GM21619 (cell line): ENCODE measurements around the gene S100A2.
"Not testable (repeated sequence)": the region's sequence is repeated elsewhere in the genome, so short reads cannot be mapped to it uniquely, and the experiment has no call there.

Source experiments
- ATAC-seq: cut with Tn5 transposase; IDR thresholded peaks from one replicate; pipeline ENCODE4 v1.9.1; 2021; ENCODE audit not compliant: unreplicated experiment

S100A2 gene

DNA sequence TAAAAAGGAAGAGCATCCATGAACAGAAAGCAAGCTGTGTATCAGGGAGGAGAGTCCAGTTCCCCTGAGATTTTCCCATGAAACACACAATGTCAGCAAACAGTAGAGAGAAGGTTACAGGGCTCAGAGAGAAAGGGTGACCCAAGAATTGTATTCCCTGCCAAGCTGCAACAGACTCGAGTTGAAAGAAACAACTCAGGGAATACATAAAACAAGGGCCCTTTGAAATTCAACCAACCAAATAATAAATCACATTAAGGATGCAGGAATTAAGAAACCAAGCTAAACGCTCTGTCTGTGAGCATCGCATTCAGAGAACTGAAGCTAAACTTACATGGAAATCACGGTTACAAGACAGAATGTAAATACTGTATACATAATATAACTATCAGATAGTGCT lies 27.1 kb upstream of the S100A2 start:
- ATAC-seq, result no peak

DNA sequence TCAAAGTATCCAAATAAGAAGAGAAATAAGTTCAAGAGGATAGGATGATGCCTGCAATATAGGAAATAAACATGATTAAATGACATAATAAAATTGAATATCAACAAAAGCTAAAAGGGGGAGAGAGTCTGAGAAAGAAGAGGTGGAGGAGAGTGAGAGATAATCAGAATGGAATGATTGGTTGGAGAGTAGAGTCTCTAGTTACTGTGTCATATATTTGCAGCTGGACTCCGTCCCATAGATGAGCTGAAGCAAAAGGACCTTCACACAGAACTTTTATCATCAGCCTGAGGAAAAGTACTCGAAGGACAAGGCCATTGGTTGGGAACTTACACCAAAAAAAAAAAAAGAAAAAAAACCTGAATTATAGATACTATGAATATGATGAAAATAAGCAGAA lies 22.8 kb upstream of the S100A2 start:
- ATAC-seq, result no peak

DNA sequence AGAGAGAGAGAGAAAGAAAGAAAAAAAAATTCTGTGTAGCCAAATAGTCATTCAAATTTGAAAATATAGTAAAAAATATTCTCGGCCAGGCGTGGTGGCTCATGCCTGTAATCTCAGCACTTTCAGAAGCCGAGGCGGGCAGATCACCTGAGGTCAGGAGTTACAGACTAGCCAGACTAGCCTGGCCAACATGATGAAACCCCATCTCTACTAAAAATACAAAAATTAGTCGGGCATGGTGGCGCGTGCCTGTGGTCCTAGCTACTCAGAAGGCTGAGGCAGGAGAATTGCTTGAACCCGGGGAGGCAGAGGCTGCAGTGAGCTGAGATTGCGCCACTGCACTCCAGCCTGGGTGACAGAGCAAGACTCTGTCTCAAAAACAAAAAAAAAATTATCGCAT lies 22.4 kb upstream of the S100A2 start:
- not testable (repeated sequence) for ATAC-seq

DNA sequence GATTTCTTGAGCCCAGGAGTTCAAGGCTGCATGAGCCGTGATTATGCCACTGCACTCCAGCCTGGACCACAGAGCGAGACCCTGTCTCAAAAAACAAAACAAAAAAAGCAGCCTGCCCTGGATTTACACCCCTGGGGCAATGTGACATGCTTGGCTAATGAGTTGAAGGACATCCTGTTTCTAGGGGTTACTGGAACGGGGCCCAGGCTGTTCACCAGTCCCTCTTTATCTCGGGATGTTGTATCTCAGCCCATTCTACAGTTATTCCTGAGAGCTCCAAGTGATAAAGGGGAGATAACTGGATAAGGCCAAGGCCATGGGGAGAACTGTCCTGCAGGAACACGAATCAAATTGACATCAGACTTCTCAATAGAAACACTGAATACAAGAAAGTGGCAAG lies 21.7 kb upstream of the S100A2 start:
- no peak for ATAC-seq

DNA sequence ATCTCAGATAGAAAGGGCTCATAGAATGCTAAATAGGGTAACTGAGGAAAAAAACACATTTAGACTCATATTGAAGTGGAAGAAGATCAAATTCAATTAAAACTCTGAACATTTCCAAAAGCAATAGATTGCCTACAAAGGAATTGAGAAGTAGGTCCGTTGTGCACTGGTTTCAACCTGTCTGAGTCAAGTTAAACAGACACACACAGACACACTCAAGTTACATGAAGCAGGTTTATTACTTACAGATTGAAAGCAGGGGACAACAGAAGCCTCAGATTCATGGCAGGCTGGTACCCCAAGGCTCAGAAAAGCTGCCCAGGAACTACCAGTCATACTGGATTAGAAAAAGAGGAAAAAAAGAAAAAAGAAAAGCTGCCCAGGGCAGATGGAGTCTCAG lies 20.7 kb upstream of the S100A2 start:
- ATAC-seq, result no peak

DNA sequence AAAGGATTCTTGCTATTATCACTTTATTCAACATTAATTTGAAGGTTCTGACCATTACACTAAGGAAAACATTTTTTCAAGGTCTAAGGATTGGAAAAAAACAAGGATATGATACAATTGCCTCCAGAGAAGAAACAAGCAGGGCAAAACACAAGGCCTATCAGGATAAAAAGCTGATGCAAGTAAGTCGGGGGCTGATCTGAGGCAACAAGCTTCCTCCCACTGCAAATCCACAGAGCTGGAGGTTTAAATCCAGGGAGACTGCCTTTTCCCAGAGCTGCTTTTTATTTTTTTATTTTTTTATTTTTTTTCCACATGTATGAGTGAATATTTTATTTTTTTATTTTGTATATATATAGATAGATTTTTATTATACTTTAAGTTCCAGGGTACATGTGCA lies 19.4 kb upstream of the S100A2 start:
- ATAC-seq, result no peak

DNA sequence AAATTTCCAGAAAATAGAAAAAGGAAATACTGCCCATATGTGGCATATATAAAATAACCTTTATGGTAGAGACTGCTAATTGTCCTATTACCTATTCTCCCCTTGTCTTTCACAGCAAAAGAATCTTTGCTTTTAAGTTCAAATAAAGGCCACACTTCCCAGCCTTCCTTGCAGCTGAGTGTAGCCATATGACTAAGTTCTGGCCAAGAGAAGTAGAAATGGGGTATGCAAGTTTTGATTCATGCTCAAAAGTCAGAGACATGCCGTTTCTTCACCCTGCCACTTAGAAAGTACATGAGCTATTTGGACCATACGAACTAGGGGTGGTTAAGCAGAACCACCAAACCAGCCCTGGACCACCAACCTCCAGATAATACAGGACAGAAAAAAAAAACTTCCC lies 18.3 kb upstream of the S100A2 start:
- ATAC-seq, result no peak

DNA sequence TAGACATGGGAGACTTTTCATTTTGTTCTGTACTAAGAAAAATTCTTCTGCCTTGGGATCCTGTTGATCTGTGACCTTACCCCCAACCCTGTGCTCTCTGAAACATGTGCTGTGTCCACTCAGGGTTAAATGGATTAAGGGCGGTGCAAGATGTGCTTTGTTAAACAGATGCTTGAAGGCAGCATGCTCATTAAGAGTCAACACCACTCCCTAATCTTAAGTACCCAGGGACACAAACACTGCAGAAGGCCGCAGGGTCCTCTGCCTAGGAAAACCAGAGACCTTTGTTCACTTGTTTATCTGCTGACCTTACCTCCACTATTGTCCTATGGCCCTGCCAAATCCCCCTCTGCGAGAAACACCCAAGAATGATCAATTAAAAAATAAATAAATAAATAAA lies 17.9 kb upstream of the S100A2 start:
- ATAC-seq, result not testable (repeated sequence)

DNA sequence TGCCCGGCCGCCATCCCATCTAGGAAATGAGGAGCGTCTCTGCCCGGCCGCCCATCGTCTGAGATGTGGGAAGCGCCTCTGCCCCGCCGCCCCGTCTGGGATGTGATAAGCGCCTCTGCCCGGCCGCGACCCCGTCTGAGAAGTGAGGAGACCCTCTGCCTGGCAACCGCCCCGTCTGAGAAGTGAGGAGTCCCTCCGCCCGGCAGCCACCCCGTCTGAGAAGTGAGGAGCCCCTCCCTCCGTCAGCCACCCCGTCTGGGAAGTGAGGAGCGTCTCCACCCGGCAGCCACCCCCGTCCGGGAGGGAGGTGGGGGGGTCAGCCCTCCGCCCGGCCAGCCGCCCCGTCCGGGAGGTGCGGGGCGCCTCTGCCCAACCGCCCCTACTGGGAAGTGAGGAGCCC lies 17.2 kb upstream of the S100A2 start:
- not testable (repeated sequence) for ATAC-seq

DNA sequence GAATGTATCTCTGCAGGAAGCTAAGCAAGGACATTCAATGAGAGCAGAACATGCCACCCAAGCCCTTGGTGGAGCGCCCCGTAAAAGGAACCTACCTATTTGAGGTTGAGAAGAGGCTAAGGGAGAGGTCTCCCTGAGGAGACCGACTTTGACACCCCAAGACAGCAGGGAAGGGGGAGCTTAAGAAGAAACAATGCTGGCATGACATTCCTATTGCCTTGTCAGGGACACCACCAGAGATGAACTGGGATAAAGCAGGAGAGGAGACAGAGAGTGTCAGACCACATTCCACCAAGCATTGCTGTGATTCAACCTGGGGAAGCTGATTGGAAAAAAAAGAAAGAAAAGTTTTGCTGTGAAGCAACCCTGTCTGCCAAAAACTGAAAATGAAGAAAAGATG lies 13.3 kb upstream of the S100A2 start:
- no peak for ATAC-seq

DNA sequence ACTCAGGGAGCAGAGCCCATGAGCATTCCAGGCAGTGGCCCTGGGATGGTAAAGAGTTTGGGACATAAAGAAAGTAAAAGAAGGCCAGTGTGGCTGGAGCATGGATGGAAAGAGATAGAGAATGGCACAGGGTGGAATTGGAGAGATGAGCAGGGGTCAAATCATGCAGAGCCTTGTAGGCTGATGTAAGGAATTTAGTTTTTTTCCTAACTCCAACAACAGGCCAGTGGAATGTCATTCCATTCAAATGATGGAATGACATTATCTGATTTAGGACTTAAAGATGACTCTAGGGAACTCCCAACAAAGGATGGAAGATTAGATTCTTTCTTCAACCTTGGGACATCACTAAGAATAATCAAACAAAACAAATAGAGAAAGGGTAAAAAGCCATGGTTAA lies 12.8 kb upstream of the S100A2 start:
- no peak for ATAC-seq

DNA sequence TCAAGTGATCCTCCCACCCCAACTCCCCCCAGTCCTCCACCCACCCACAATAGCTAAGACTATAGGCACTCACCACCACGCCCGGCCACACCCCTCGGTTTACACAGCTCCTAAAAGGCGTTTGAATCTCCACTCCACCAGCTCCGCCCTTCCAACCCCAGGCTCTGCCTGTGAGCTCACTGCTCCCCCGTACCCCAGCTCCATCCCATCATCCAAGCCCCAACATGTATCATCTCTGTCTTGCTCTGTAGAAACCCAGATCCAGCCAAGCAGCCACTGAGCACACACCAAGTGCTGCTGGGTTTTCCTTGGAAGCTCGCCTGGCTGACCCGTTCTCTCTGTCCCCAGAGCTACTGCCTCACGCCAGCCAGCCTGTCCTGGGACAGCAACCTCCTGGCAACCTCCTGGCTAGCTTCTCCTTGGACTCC lies 12.0 kb upstream of the S100A2 start:
- ATAC-seq, result no peak

DNA sequence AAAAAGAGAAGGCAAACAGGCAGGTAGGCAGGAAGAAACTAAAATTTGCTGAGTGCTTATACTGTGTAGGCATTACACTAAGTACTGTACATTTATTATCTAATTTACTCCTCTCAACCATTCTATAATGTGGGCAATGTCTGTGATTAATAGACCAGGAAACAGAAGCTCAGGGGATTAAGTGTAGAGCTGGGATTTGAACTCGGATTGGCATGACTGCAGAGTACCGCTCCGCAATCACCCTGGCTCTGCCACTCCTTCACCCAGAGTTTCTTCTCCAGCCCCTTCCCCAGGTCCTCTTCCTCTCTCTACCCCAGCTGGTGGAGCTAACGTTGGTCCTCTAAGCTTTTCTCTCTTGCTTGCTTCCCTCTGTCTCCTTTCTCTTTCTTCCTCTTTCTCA lies 11.5 kb upstream of the S100A2 start:
- ATAC-seq, result no peak

DNA sequence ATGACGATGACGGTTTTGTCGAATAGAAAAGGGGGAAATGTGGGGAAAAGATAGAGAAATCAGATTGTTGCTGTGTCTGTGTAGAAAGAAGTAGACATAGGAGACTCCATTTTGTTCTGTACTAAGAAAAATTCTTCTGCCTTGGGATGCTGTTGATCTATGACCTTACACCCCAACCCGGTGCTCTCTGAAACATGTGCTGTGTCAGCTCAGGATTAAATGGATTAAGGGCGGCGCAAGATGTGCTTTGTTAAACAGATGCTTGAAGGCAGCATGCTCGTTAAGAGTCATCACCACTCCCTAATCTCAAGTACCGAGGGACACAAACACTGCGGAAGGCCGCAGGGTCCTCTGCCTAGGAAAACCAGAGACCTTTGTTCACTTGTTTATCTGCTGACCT lies 9.9 kb upstream of the S100A2 start:
- ATAC-seq, result not testable (repeated sequence)

DNA sequence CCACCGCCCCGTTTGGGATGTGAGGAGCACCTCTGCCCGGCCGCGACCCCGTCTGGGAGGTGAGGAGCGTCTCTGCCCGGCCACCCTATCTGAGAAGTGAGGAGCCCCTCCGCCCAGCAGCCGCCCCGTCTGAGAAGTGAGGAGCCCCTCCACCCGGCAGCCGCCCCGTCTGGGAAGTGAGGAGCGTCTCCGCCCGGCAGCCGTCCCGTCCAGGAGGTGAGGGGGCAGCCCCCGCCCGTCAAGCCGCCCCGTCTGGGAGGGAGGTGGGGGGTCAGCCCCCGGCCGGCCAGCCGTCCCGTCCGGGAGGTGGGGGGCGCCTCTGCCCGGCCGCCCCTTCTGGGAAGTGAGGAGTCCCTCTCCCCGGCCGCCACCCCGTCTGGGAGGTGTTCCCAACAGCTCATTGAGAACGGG lies 9.4 kb upstream of the S100A2 start:
- not testable (repeated sequence) for ATAC-seq

DNA sequence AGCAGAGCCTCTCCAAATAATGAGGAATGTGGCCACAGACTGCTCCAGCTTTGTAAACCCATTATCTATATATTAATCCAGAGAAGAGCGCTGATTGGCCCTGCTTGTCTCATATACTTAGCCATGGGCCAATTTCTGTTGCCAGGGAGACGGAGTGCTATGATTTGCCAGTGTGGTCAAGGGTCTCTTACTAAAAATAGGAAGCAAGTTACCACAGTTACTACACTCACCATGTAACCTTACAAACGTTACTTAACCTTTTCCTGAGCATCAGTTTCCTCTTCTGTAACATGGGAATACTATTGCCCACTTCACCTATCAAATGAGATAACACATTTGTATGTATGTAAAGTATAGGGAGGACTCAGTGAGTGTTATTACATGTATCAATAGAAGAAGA lies 7.7 kb upstream of the S100A2 start:
- ATAC-seq, result no peak

DNA sequence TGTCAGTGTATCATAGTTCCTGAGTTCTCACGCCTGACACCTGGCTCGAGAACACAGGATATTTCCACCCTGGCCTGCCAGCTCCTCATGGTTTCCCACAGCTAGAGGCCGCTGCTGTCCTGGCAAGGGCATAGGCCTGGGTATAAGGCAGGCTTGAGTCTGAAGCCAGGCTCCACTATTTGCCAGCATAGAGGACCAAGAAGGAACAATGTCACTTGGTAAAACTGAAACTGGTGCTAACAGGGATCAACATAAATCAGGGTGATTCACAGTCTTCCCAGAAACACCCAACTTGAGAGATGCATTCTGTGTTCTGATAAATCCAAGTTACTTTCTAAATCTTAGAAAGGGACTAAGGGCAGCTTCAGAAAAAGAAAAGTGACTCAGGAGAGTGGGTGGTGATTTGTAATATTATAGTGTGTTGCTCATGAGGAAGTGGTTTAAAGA lies 6.9 kb upstream of the S100A2 start:
- no peak for ATAC-seq

DNA sequence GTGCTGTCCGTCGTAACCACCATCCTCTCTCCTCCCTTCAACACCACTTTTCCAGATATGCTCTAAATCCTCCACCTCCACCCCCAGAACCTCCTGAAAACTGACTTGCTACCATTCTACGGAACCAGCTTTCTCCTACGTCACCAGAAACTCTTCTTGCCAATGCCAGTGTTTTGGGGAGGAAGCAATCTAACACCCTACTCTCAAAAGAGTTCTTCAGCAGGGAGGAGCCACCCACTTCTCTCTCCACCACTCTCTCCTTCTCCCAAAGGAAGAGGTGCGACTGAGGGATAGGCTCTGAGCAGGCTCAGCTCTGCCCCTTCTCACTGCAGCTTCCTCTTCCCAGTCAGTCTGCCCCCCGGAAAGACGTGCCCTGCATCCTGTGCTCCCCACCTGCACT lies 6.1 kb upstream of the S100A2 start:
- ATAC-seq, result no peak

DNA sequence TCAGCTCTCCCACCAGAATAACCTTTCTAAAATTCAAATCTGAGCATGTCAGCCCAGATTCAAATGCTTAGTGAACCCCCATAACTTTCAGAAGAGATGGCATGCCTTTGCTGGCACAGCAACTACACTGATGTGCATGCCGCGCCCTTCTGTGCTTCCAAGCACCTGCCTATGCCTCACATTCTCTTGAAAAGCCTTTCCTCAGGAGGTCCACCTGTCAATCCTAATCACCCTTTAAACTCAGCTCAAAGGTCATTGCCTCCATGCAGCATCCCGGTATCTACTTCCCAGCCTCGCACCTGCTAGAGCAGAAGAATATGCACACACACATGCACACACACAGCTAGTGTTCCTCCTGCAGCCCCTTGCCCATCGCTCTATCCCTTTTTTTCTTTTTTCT lies 5.2 kb upstream of the S100A2 start:
- ATAC-seq, result no peak

DNA sequence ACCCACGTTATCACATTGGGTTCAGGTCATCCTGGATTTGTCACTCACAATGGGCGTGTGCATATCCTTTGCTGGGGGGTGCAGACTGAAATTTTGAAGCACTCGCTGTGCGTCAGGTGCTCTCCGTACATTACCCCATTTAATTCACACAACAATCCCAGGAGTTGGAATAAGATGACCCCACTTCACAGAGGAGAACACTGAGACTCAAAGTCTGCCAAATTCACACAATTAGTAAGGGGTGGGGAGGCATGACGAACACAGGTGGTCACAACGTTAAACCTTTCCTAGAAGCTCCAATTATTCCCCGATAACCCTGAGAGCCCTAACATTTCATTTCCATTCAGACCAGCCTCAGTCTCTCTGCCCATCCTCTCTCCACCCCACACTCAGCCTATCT lies 3.8 kb upstream of the S100A2 start:
- no peak for ATAC-seq

DNA sequence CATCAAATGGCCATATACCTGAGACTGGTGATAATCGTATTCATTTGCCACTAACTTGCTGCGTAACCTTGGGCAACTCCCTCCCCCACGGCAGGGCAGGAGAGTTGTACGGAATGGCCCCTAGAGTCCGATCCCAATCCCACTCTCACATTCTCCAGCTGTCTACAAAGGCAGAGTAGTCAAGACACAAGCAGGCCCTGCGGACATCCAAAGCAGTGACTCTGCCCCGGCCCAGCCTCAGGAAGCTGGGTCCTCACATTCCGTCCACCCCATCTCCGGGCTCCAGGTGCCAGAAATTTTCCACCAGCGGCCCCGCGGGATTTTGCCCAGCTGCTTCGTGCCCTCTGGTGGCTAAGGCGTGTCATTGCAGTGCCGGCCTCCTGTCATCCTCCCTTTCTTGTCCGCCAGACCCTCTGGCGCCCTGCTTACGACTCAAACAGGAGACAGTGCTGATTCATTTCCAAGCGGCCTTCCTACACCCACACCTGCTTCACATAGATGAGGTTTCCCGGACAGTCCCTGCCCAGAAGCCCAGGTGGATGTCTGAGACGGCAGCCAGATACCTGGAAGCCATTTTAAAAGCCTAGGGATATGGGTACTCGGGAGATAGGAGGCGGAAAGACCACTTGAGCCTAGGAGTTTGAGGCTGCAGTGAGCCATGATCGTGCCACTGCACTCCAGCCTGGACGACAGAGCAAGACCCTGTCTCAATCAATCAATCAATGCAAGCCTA lies 2.9 kb upstream of the S100A2 start:
- ATAC-seq, result no peak

DNA sequence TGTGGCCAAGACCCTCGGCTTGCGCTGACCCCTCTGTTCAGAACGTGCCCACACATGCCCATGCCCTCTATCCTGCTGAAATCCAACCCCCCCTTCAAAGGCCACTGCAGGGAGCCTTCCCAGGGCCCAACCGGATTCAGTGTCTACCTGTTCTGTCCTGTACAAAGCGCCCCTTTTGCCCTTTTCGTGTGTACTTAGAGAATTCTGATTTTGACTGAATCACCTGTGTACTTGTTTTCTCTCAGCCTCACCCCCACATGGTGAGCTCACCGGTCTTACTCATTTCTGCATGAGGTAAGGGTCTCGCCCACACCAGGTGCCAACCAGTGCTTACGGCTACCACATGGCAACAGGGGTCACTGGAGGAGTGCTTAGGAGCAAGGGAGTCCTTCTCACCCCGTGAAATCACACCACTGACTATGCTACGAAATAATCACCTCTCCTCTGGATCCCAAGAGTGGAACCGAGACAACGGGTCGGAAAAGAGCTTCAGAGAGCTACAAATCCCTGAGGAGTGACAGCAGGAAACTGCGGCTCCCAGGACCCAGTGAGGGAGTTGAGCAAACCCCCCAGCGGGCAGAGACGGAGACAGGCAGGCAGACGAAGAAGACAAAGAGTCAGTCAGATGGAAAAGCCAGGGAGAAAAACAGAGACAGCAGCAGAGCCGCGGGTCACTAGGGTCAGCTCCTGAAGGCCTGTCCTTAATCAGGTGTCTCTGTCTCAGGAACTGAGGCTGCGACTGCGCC lies 2.1 kb upstream of the S100A2 start:
- no peak for ATAC-seq
